ENCODE data around the gene SUPT6H.

SUPT6H gene

GRCh38 chr17:28741358-28742349 is 79.6 kb downstream of the SUPT6H start:
- H3K27me3 ChIP-seq, result no peaks in the 10 kb centered on the region
- H3K4me1 ChIP-seq, result peaks cover 79% of the 10 kb centered on the region
- peak overlapping the region; percentile 95 for H3K27ac ChIP-seq
- peaks cover 3% of the 10 kb centered on the region; the same call in 1 of the 2 replicates for H3K9me3 ChIP-seq
- peak; percentile 79 for TF ChIP-seq Cebpa-rat (IDR thresholded peaks at IDR 0.05)
- peaks cover 8% of the 10 kb centered on the region for H3K36me3 ChIP-seq
- peak overlapping the region; percentile 52 for H3K4me3 ChIP-seq
- H3K4me2 ChIP-seq, result peak overlapping the region; percentile 96
- peak overlapping the region; percentile 96 for H3K9ac ChIP-seq
- peaks cover 23% of the 10 kb centered on the region for H4K20me1 ChIP-seq

GRCh38 chr17:28743243-28744103 is 81.5 kb downstream of the SUPT6H start, which contains the start of gene TRAF4:
Gene TRAF4, plus strand, starts transcription at chr17:28744011. Its CDS starts 102 bp downstream, at chr17:28744113.
- Histone ChIP-seq H3K27me3 (no peaks in the 10 kb centered on the region), H3K4me3 (peak within 1 kb of the TSS; percentile 86), H3K9me3 (no peaks in the 10 kb centered on the region), H3K4me1 (peaks cover 78% of the 10 kb centered on the region), H3K27ac (peak within 1 kb of the TSS; percentile 95), H3K9ac (peak within 1 kb of the TSS; percentile 96), H3K36me3 (peaks cover 26% of the 10 kb centered on the region), H3K4me2 (peak within 1 kb of the TSS; percentile 96), H4K20me1 (peaks cover 41% of the 10 kb centered on the region)
- TF ChIP-seq Cebpa-rat (IDR thresholded peaks at IDR 0.05), result no peak

- H3K9me3 ChIP-seq, result no peaks in the 10 kb centered on the region
- peak overlapping the region; percentile 86 for H3K4me3 ChIP-seq
- peak overlapping the region; percentile 96 for H3K9ac ChIP-seq
- peak overlapping the region; percentile 96 for H3K4me2 ChIP-seq
- H4K20me1 ChIP-seq, result peaks cover 50% of the 10 kb centered on the region
- no peak for TF ChIP-seq Cebpa-rat (IDR thresholded peaks at IDR 0.05)
- H3K4me1 ChIP-seq, result peaks cover 69% of the 10 kb centered on the region
- peak overlapping the region; percentile 95 for H3K27ac ChIP-seq
- no peaks in the 10 kb centered on the region for H3K27me3 ChIP-seq
- H3K36me3 ChIP-seq, result peaks cover 35% of the 10 kb centered on the region
These were observed 82.3 kb downstream of the SUPT6H start for GRCh38 chr17:28744104-28744971.

GRCh38 chr17:28744972-28745785 is 83.2 kb downstream of the SUPT6H start:
- TF ChIP-seq Cebpa-rat (IDR thresholded peaks at IDR 0.05), result no peak
- Histone ChIP-seq H4K20me1 (peaks cover 57% of the 10 kb centered on the region), H3K27ac (peak overlapping the region; percentile 95), H3K4me1 (peaks cover 61% of the 10 kb centered on the region), H3K36me3 (peaks cover 41% of the 10 kb centered on the region), H3K27me3 (no peaks in the 10 kb centered on the region), H3K4me2 (peak overlapping the region; percentile 96), H3K9me3 (no peaks in the 10 kb centered on the region), H3K4me3 (peak overlapping the region; percentile 86), H3K9ac (peak overlapping the region; percentile 96)

GRCh38 chr17:28745786-28746411 is 83.9 kb downstream of the SUPT6H start:
- no peak for TF ChIP-seq Cebpa-rat (IDR thresholded peaks at IDR 0.05)
- Histone ChIP-seq H3K9me3 (no peaks in the 10 kb centered on the region), H3K4me3 (peak overlapping the region; percentile 86), H3K4me1 (peaks cover 60% of the 10 kb centered on the region), H3K4me2 (peak overlapping the region; percentile 96), H4K20me1 (peaks cover 64% of the 10 kb centered on the region), H3K27ac (peak overlapping the region; percentile 95), H3K9ac (peak overlapping the region; percentile 96), H3K27me3 (no peaks in the 10 kb centered on the region), H3K36me3 (peaks cover 48% of the 10 kb centered on the region)

- H3K9me3 ChIP-seq, result no peaks in the 10 kb centered on the region
- H3K4me1 ChIP-seq, result peaks cover 53% of the 10 kb centered on the region
- H3K36me3 ChIP-seq, result peaks cover 55% of the 10 kb centered on the region
- H3K27ac ChIP-seq, result peak overlapping the region; percentile 95
- H3K9ac ChIP-seq, result peak overlapping the region; percentile 96
- no peak for TF ChIP-seq Cebpa-rat (IDR thresholded peaks at IDR 0.05)
- H3K4me3 ChIP-seq, result peak overlapping the region; percentile 86
- peaks cover 71% of the 10 kb centered on the region for H4K20me1 ChIP-seq
- no peaks in the 10 kb centered on the region for H3K27me3 ChIP-seq
- peak overlapping the region; percentile 96 for H3K4me2 ChIP-seq
These were observed 84.6 kb downstream of the SUPT6H start for GRCh38 chr17:28746611-28747050.

- H3K4me3 ChIP-seq, result peak overlapping the region; percentile 86
- H3K36me3 ChIP-seq, result peaks cover 61% of the 10 kb centered on the region
- peak overlapping the region; percentile 96 for H3K9ac ChIP-seq
- peak overlapping the region; percentile 96 for H3K4me2 ChIP-seq
- H3K27me3 ChIP-seq, result no peaks in the 10 kb centered on the region
- peaks cover 47% of the 10 kb centered on the region for H3K4me1 ChIP-seq
- H4K20me1 ChIP-seq, result peaks cover 77% of the 10 kb centered on the region
- H3K9me3 ChIP-seq, result no peaks in the 10 kb centered on the region
- peak overlapping the region; percentile 95 for H3K27ac ChIP-seq
- no peak for TF ChIP-seq Cebpa-rat (IDR thresholded peaks at IDR 0.05)
These were observed 85.2 kb downstream of the SUPT6H start for GRCh38 chr17:28747051-28747691.

Measured in BLaER1 (cell line).